NT2/D1 (cell line): ENCODE data around the gene ERBB4.

Experiments used
- SUZ12 ChIP-seq: IDR thresholded peaks from 2 replicates; pipeline ENCODE4 v1.6.1; 2011; ENCODE audit not compliant: insufficient read length, insufficient read depth; ENCODE audit errors: extremely low read depth
- YY1 ChIP-seq: IDR thresholded peaks from 2 replicates; pipeline ENCODE4 v1.6.1; 2011; ENCODE audit not compliant: insufficient read length, insufficient read depth
- ZNF274 ChIP-seq: IDR thresholded peaks from 2 replicates; pipeline ENCODE4 v1.6.1; 2011; ENCODE audit warnings: mild to moderate bottlenecking, low read depth, low read length

GRCh38 chr2:211931314-211931713 lies 607.3 kb downstream of the ERBB4 start:
- TF ChIP-seq YY1 (no peak), ZNF274 (no peak), SUZ12 (no peak)
